Activated CD8-positive, alpha-beta memory T cell treated with anti-CD3 and anti-CD28 coated beads for 36 hours (primary cell): ENCODE data around the gene SEMA4F. TPM values are rescaled to one million over a fixed set of nuclear protein-coding genes. Genes with fewer than 3 reads are reported as not detected.
"Not testable (repeated sequence)": the region's sequence is repeated elsewhere in the genome, so short reads cannot be mapped to it uniquely, and the experiment has no call there.

Experiments
- CTCF ChIA-PET: fragments of 350-600 bp; sonication (Branson Sonifier 250); formaldehyde crosslinking; loops from one replicate; lab custom pipeline; 2021; ENCODE audit warnings: antibody characterized with exemption; lab: Charles Lee
- POLR2A ChIA-PET: fragments of 350-600 bp; sonication (Branson Sonifier 250); formaldehyde crosslinking; loops from one replicate; lab custom pipeline; 2021; ENCODE audit warnings: antibody characterized with exemption; lab: Charles Lee
- total RNA-seq, 2 experiments: library from RNA; stranded (reverse); gene quantifications; one replicate each; pipeline ENCODE4 v1.2.3, GENCODE V29; 2021

The SEMA4F gene, protein sequence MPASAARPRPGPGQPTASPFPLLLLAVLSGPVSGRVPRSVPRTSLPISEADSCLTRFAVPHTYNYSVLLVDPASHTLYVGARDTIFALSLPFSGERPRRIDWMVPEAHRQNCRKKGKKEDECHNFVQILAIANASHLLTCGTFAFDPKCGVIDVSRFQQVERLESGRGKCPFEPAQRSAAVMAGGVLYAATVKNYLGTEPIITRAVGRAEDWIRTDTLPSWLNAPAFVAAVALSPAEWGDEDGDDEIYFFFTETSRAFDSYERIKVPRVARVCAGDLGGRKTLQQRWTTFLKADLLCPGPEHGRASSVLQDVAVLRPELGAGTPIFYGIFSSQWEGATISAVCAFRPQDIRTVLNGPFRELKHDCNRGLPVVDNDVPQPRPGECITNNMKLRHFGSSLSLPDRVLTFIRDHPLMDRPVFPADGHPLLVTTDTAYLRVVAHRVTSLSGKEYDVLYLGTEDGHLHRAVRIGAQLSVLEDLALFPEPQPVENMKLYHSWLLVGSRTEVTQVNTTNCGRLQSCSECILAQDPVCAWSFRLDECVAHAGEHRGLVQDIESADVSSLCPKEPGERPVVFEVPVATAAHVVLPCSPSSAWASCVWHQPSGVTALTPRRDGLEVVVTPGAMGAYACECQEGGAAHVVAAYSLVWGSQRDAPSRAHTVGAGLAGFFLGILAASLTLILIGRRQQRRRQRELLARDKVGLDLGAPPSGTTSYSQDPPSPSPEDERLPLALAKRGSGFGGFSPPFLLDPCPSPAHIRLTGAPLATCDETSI
- total RNA-seq = 1 to 10 TPM; 5.2 to 5.9 TPM

DNA sequence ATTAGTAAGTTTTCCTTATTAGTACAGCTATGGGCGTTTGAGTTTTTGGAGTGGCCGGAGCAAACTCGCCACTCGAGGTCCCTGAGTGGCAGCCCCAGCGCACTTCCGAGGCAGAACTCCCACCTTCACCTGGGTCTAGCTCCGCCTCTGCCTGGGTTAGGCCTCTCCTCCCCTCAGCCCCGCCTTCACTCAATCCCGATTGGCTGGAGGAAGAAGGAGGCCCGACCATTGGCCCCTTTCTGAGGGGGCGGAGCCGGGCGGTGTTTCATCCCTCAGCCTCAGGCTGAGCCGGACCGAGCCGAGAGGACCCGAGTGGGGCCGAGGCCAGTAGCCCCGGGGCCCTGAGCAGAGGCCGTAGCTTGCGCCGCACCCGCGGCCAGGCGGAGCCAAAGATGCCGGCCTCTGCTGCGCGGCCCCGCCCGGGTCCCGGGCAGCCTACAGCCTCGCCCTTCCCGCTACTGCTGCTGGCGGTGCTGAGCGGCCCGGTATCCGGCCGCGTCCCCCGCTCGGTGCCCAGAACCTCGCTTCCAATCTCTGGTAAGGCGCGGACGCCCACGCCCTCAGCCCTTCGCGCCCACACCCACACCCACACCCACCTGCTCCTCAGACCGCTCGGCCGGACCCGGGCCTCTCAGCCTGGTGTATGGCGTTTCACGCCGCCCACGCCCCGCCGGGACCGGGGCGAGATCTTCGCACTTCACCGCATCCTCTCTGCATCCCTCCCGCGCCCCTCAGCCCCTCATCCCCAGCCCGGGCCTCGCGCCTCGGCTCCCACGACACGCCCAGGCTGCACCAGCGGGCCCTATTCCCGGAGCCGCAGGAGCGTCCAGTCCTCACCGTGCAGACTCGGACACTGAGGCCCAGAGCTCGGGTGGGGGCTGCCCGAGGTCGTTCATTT, at the start of gene SEMA4F:
Gene SEMA4F, plus strand, starts transcription at position 263 of the 898 bp plus-strand sequence. Its CDS starts 130 bp downstream, at position 393.
- POLR2A ChIA-PET = interaction anchor here (0.6 kb wide), 1 partner anchor 52 kb away, joined by 5 read pairs; no protein-coding TSS in a partner anchor
- CTCF ChIA-PET = interaction anchor here (0.9 to 1.6 kb wide), 2 partner anchors 26 to 53 kb away, joined by 4 read pairs; no protein-coding TSS in a partner anchor

- ChIA-PET POLR2A (no interaction called here), CTCF (interaction anchor here (0.6 kb wide), 1 partner anchor 113 kb away, joined by 3 read pairs; no protein-coding TSS in a partner anchor)
Observed at GRCh38 chr2:74606927-74607326, 47.1 kb upstream of the SEMA4F start.

DNA sequence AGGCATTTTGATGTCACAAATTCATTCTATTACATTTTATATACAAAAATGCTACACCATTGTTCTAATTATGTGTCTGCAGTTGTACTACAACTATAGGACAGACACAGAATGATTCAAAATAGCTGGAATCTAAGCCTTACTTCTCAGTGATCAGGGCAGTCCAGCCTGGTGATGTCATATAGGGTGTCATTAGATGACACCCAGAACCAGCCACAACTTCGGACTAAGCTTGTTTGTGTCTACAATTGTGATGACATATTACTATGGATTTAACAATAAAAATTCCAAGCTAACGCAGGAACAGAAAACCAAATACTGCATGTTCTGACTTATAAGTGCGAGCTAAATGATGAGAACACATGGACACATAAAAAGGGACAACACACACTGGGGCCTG, 36.9 kb upstream of the SEMA4F start:
- ChIA-PET POLR2A (no interaction called here), CTCF (no interaction called here)

- CTCF ChIA-PET = no interaction called here
- POLR2A ChIA-PET = interaction anchor here (0.5 kb wide), 1 partner anchor 212 kb away, joined by 6 read pairs; no protein-coding TSS in a partner anchor
Observed at GRCh38 chr2:74618410-74619083, 35.5 kb upstream of the SEMA4F start.

- ChIA-PET POLR2A (no interaction called here), CTCF (no interaction called here)
Observed at GRCh38 chr2:74619651-74620297, 34.3 kb upstream of the SEMA4F start.

- ChIA-PET POLR2A (no interaction called here), CTCF (no interaction called here)
Observed at GRCh38 chr2:74620671-74621070, 33.4 kb upstream of the SEMA4F start.

- POLR2A ChIA-PET = no interaction called here
- CTCF ChIA-PET = no interaction called here
Observed at GRCh38 chr2:74625658-74626425, 28.2 kb upstream of the SEMA4F start.

DNA sequence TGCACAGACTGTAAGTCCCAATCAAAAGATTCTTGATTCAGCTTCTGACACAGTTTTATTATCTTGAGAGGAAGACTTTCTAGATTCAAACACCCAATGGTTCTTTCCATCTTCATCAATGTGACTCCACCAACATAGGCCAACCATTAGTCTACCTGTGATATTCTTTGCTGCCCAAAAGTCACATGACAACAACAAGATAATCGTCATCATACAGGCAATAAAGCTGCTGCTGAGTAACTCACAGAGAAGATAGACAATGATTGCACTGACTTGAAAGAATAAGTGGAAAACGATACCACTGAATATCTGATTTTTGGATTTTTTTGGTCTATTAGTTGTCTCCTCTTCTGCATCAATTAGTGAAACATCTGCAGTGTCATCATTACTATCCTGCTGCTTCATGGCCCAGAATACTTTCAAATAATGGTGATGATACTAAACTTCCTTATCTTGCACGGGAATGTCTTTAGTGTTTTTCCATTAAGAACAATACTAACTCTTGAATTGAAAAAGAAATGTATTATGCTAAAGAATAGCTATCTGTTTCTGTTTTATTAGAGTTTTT, 25.4 kb upstream of the SEMA4F start:
- CTCF ChIA-PET = interaction anchor here (1.4 kb wide), 1 partner anchor 26 kb away, joined by 4 read pairs; the partner anchor contains the start of gene SEMA4F

DNA sequence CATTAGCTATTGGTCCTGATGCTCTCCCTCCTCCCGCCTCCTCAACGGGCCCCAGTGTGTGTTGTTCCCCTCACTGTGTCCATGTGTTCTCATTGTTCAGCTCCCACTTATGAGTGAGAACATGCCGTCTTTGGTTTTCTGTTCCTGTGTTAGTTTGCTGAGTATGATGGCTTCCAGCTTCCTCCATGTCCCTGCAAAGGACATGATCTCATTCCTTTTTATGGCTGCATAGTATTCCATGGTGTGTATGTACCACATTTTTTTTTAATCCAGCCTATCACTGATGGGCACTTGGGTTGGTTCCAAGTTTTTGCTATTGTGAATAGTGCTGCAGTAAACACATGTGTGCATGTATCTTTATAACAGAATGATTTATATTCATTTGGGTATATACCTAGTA, 23.6 kb upstream of the SEMA4F start:
- POLR2A ChIA-PET, CTCF ChIA-PET: not testable (repeated sequence)

More for the DNA sequence above, 25.4 kb upstream of the SEMA4F start:
- POLR2A ChIA-PET = no interaction called here

DNA sequence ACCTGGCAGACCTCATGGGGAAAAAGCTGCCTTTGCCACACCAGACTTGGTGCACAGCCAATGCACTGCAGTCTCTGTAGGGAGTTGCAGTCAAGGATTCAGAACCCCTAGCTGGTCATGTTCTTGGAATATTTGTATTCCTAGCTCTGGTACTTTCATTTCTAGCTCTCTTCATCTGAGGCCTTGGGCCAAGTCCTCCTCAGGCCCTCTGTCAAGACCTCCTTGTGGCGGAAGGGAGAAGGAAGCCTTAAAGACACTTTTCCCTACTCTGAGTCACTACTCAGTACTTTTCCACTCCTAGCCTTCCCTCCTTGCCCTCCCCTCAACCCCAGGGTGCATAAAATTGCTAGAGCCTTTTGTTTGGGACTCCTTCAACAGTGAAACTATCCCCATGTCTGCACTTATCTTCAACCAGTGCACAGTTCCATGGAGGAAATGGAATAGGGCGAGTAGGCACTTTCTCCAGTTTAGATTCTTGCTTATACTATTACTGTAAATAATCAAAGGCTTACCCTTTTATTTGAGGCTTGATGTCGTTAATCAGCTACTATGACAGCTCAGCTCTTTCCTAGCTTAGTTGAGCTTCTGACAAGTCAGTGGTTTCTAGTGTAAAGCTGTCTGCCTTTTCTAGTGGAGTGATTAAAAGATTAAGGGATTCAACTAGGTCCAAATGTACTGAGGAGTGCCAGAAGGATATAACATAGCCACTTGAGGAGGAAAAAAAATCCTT, 21.7 kb upstream of the SEMA4F start:
- ChIA-PET CTCF (no interaction called here), POLR2A (no interaction called here)

DNA sequence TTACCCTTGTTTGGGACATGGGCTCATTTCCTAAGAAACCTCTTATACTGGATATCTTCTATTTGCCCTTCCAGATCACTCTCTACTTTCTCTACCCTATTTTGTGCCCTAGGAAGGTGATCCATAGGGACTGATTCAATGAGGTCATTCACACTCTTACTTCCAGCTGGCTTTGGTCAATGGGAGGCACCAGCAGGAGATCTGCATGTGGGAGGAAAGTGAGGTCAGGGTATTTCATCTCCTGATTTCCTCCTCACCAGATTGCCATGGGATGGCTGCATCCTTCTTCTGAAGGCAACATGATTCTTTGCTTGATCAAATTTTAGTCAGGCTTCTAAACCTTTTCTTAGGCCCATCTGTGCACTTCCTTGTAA, 21.1 kb upstream of the SEMA4F start:
- CTCF ChIA-PET = no interaction called here
- POLR2A ChIA-PET = no interaction called here

- ChIA-PET CTCF (no interaction called here), POLR2A (no interaction called here)
Observed at GRCh38 chr2:74639550-74639949, 14.5 kb upstream of the SEMA4F start.

GRCh38 chr2:74645344-74645743, 8.7 kb upstream of the SEMA4F start:
- POLR2A ChIA-PET = no interaction called here
- CTCF ChIA-PET = no interaction called here

- ChIA-PET CTCF (no interaction called here), POLR2A (no interaction called here)
Observed at GRCh38 chr2:74646201-74646600, 7.8 kb upstream of the SEMA4F start.

- ChIA-PET POLR2A (no interaction called here), CTCF (no interaction called here)
Observed at GRCh38 chr2:74646834-74647482, 7.1 kb upstream of the SEMA4F start.

GRCh38 chr2:74648009-74648443, 6.0 kb upstream of the SEMA4F start, which contains the start of gene M1AP:
Gene M1AP, minus strand, starts transcription at chr2:74648330. Its CDS starts 8,055 bp downstream, at chr2:74640275.
- POLR2A ChIA-PET = no interaction called here

More at GRCh38 chr2:74648009-74648443, 6.0 kb upstream of the SEMA4F start, which contains the start of gene M1AP:
- CTCF ChIA-PET = interaction anchor here (1.3 kb wide), 1 partner anchor 12 kb away, joined by 3 read pairs; no protein-coding TSS in a partner anchor
